HG02981 (cell line): ENCODE measurements around the gene ISOC2.
"Not testable (repeated sequence)": the region's sequence is repeated elsewhere in the genome, so short reads cannot be mapped to it uniquely, and the experiment has no call there.

Source experiments
- ATAC-seq: cut with Tn5 transposase; IDR thresholded peaks from one replicate; pipeline ENCODE4 v1.9.1; 2021; ENCODE audit warnings: mild to moderate bottlenecking, moderate library complexity; ENCODE audit not compliant: unreplicated experiment

ISOC2 gene

GRCh38 chr19:55461259-55461973 is at the start of gene ISOC2:
Gene ISOC2 (minus strand): TSS chr19:55461642. CDS start chr19:55456486, 5,156 bp downstream.
- peak; percentile 96 for ATAC-seq

GRCh38 chr19:55508120-55508519 is 46.7 kb upstream of the ISOC2 start:
- no peak for ATAC-seq

- no peak for ATAC-seq
These were observed 43.5 kb upstream of the ISOC2 start for GRCh38 chr19:55504981-55505380.

- no peak for ATAC-seq
These were observed 42.8 kb upstream of the ISOC2 start for GRCh38 chr19:55504252-55504603.

- peak; percentile 90 for ATAC-seq
These were observed 42.2 kb upstream of the ISOC2 start for GRCh38 chr19:55503502-55504251.

- no peak for ATAC-seq
These were observed 41.7 kb upstream of the ISOC2 start for GRCh38 chr19:55503157-55503501.

- ATAC-seq = no peak
These were observed 40.9 kb upstream of the ISOC2 start for GRCh38 chr19:55502197-55502952.

GRCh38 chr19:55500368-55500952 is 39.0 kb upstream of the ISOC2 start:
- ATAC-seq = no peak

- no peak for ATAC-seq
These were observed 36.9 kb upstream of the ISOC2 start for GRCh38 chr19:55498246-55498840.

GRCh38 chr19:55497763-55498162 is 36.3 kb upstream of the ISOC2 start:
- no peak for ATAC-seq

GRCh38 chr19:55496820-55497219 is 35.4 kb upstream of the ISOC2 start:
- ATAC-seq = not testable (repeated sequence)

GRCh38 chr19:55495646-55496349 is 34.4 kb upstream of the ISOC2 start:
- ATAC-seq = no peak

- no peak for ATAC-seq
These were observed 32.8 kb upstream of the ISOC2 start for GRCh38 chr19:55494172-55494761.

- no peak for ATAC-seq
These were observed 32.3 kb upstream of the ISOC2 start for GRCh38 chr19:55493645-55494171.

GRCh38 chr19:55493052-55493644 is 31.7 kb upstream of the ISOC2 start:
- ATAC-seq = no peak

GRCh38 chr19:55492362-55492944 is 31.0 kb upstream of the ISOC2 start:
- no peak for ATAC-seq

- ATAC-seq = no peak
These were observed 30.3 kb upstream of the ISOC2 start for GRCh38 chr19:55491546-55492360.
